Ramos (cell line): ENCODE results near the gene SPIN1.

Experiments
- in situ Hi-C: fragments of 300-500 bp; cut with MboI; formaldehyde crosslinking; loops from one replicate; pipeline ENCODE4 v1.14.3; 2022; ENCODE audit warnings: low sequenced_read_pairs; ENCODE audit not compliant: unreplicated experiment

Gene SPIN1

DNA sequence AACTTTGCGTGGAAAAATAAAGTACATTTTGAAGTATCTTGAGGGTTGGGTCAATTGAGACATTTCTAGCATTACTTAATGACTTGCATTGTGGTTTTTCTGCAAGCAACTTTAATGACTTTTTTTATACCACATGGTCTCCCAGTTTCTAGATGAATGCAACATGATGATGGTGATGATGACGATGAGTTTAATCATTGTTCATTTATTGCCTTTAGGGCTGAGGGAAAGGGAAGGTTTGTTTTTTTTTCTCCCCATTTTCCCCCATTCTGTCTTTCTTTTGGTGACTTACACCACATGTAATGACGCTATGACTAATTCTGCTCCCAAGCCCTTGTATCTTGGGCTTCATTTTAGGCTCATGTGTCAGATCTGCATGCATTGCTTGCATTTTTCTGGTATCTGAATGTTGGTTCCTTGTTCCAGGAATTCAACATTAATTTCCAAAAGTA is 89.1 kb downstream of the SPIN1 start:
- in situ Hi-C loops: no loop called here

DNA sequence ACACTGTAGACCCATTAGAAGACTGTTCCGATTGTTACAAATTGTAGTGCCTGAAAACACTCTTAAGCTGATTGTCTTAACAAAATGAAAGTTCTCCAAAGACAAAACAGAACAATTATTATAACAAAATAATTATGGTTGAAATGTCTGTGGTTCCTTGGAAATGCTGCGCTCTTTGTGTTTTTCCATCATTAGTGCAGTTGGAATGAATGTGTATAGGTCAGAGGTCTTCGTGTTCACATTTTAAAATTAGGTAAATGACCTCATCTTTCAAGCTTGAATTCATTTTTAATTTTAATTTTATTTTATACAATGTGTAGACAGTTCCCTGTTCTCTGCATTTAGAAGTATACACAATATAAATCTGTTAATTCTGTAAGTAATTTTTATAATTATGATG is 90.0 kb downstream of the SPIN1 start:
- in situ Hi-C loops: no loop called here

DNA sequence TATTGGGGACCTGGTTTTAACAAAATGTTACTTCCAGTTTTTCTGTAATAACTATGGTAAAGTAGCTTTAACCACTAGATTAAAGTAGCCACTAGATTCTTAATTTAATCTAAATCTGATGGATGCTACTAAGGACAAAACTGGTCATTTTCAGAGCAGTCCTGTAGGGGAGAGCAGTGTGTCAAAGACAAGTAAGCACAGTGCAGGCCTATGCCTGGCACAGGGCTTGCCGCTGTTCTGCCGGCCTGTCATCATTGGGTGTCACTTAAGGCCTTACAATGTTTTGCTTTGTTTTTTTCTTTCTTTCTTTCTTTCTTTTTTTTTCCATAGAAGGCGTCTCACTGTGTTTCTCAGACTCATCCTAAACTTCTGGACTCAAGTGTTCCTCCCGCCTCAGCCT is 93.7 kb downstream of the SPIN1 start:
- in situ Hi-C loops: no loop called here

DNA sequence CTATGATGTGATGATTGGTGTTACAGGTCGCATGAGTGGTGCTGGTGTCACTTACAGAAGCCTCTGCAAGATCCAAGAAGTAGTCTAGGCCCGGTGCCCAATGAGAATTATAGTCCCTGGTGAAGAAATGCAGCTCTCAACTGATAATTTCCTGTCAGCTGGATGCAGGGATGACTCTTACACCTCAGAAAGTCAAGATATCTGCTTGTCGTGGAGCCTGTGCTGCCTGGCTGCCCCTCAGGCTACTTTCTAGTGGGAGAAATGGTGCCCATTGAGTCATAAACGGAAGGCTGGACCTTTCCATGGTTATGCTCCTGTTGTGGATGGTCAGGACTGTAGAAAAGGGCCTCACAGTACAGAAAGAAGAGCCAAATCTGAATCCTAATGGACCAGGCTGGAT is 99.9 kb downstream of the SPIN1 start:
- in situ Hi-C loops: no loop called here

DNA sequence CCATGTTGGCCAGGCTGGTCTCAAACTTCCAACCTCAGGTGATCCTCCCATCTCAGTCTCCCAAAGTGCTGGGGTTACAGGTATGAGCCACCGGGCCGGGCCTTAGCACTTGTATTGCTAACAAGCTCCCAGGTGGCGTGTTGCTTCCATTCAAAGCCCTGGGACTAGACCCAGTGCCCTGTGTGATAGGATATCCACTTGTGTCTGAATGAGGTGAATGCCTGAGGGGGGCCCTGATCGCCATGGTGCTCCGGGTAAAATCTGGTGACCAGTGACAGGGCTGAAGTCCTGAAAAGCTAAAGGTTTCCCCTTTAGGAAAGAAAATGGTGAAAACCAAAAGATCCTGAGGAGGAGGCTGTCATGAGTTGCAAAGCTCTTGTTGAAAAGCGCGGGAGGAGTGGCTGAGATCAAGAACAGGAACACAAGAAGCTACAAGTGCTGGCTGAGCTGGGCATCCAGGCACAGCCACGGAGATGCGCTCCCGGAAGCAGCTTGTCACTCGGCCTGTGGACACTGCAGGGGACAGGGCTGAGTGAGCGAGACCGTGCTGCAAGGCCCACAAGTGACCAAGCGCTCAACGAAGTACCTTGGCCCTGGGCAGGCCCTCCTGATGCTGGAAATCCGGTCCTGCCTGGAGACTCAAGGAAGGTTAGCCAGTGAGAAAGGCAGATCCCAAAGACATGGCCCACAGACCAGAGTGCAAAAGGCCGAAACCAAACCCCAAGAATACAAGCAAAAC is 106.9 kb downstream of the SPIN1 start:
- in situ Hi-C loops: no loop called here

DNA sequence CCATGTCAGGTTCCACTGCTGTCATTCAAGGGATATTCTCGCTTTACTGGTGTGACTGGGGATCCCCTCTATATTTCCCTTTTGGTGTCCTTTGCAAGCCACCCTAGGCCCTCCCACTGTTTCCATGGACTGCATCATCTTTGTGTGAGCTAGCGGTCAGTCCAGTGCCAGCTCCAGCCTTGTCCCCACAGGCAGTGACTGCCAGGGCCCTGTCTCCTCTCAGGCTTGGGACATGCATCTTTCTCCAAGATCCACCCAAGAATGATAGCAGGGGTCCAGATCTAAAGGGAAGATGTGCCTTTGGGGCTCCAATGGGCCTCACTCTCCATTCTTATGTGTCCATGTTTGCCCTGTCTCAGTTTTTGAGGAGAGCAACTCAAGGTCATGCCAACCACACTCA is 109.0 kb downstream of the SPIN1 start:
- in situ Hi-C loops: no loop called here

DNA sequence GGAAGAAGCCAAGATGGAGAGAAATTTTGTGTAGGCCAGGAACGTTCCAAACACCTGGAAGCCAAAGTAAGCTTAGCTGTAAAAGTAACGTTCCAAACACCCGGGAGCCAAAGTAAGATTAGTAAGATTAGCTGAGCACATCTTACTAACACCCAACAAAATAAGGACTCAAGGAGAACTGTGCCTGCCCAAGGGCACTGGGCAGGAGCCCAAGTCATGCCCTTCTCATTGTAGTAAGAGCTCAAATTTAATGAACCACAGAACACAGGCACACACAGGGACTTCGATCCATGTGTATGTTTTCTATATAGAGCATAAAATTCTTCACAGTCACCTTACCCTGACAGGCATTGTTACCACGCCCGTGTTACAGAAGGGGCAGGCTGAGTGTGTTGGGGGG is 110.6 kb downstream of the SPIN1 start:
- in situ Hi-C loops: no loop called here

DNA sequence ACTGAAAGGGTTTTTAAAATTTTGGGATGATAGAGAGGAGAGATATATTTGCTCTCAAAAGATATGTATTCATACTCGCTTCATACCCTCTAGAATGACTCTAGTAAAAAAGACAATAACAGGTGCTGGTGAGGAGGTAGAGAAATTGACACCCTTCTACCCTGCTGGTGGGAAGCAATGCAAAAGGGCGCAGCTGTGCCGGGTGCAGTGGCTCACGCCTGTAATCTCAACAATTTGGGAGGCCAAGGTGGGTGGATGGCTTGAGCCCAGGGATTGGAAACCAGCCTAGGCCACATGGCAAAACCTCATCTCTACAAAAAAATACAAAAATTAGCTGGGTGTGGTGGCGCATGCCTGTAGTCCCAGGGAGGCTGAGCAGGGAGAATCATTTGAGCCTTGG is 112.8 kb downstream of the SPIN1 start:
- in situ Hi-C loops: no loop called here

DNA sequence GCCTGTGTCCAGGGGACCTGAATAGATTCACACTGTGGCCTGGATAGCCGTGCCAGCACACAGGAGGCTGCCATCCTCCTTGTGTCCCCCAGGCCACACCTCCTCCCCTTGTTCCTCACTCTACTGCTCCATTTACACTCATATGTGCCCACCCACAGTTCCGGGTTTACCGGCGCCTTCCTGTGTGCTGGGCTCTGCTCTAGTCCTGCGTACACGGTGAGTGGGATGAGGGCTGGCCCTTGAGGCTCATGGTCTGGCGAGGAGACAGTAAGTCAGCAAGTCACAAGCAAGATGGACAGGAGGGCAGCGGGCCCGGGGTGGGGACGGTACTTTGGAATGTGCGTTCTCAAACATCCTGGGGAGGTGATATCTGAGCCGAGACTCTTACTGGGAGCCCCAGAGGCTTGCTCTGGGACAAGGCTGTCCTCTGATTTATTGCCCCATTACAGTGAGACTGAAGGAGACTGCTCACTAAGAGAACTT is 114.3 kb downstream of the SPIN1 start:
- in situ Hi-C loops: no loop called here

DNA sequence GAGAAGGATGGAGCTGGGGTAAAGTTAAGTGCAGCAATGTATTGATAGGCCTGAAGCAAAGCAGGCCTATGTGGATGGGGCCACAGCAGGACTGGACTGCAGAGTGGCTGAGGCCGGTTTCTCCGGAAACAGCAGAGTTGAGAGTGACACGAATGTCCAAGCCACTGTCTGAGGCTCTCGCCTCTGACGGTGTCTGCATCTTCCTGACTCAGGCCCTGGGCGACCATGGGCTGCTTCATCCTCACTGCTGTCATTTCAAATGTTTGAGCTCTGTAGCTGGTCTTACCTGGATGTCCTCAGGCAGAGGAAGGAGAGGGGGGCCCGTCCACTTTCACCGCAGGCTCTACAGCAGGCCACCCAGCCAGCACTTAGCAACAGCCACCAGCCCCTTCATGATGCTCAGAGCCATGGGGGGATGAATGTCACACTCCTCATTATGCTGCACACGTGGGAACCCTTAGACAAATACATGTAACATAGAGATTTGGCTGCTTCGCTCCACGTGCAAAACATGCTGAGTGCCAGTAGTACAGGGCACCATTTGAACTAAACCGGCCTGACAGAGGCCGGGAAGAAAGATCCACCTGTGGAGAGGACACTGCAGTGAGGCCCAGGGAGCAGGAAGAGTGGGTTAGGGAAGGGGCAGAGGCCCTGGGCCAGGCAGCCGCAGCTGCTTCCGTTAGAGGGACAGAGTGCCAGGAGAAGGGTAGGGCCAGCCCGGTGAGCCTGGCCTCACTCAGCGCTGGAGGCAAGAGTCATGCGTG is 115.0 kb downstream of the SPIN1 start:
- in situ Hi-C loops: no loop called here

DNA sequence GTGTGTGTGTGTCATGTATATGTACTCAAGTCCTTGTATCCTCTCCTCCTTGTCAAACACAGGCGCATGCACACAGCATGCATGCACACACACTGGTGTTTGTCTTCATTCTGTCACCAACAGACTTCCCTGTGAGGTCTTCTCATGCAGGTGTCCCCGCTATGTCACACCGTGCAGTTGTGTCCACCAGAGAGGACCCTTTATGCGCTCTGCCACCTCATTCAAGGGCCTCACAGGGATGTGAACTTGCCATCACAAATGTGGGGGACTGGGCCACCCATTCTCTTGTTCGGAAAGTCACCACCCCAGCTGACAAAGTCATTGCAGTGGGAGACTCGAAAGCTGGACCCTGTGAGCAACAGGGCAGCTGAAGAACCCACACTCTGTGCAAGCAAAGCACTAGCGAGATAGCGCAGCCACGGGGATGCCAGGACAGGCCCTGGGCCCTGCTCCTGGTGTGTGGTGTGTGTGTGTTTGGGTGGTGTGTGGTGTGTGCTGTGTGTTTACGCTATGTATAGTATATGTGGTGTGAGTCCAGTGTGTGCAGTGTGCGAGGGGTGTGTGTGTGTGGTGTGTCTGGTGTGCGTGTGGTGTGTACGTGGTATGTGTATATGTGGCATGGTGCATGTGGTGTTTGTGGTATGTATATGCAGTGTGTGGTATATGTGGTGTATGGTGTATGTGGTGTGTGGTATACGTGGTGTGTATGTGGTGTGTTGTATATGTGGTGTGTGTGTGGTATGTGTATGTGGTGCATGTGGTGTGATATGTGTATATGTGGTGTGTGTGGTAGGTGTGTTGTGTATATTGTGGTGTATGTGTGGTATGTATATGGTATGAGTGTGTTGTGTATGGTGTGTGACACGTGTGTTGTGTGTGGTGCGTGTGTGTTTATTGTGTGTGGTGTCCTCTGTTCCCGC is 115.9 kb downstream of the SPIN1 start:
- in situ Hi-C loops: no loop called here

DNA sequence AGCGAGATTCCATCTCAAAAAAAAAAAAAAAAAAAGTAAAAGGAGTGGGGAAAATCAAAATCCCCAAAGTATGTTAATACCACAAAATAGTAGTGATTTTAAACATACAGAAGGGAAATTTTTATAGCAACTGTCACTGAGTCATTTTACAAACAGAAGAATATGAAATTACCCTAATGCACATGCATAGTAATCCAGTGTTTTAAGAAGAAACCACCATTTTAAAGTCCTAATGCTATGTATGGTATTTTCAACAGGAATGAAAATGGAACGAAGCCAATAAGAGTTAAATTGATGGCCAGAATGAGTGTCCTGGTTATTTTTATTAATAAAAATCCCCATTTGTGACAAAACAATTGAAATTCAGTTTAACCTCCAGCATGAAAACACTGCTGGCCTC is 120.1 kb downstream of the SPIN1 start:
- in situ Hi-C loops: no loop called here

DNA sequence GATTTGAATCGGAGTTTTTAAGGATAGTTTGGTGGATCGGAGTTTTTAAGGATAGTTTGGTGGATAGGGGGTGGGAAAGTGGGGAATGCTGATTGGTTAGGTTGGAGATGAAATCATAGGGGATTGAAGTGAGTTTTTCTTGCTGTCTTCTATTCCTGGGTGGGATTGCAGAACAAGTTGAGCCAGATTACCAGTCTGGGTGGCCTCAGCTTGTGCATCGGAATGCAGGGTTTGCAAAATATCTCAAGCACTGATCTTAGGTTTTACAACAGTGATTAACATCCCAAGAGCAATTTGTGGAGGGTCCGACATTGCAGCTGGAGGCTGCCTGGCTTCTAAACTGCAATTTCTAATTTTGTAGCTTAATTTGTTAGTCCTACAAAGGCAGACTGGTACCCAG is 123.7 kb downstream of the SPIN1 start:
- in situ Hi-C loops: no loop called here

DNA sequence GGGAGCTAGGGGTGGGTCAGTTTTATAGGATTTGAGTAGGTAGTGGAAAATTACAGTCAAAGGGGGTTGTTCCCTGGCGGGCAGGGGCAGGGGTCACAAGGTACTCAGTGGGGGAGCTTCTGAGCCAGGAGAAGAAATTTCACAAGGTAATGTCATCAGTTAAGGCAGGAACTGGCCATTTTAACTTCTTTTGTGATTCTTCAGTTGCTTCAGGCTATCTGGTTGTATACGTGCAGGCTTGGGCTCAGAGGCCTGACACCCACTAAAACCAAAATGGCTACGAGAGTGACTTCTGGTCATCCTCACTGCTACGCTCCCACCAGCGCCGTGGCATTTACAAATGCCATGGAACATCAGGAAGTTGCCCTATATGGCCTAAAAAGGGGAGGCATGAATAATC is 126.0 kb downstream of the SPIN1 start:
- in situ Hi-C loops: no loop called here

DNA sequence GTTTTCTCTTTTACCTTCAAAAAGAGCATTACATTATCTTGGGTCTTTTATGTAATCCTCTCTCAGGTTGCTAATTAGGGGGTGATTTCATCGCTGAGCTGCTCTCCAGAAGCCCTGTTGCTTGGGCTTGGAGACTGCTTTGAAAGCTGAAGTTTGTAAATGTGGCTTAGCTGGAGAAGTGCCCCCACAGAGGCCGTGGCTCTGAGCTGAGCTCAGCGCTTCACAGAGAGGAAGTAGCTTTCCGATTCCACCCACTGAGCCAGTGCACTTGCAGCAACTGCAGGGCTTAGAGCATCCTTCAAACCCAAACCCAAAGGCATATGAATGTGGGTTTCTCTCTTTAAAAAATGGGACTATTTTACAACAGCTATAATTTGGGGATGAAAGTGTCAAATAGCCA is 133.1 kb downstream of the SPIN1 start:
- in situ Hi-C loops: no loop called here

DNA sequence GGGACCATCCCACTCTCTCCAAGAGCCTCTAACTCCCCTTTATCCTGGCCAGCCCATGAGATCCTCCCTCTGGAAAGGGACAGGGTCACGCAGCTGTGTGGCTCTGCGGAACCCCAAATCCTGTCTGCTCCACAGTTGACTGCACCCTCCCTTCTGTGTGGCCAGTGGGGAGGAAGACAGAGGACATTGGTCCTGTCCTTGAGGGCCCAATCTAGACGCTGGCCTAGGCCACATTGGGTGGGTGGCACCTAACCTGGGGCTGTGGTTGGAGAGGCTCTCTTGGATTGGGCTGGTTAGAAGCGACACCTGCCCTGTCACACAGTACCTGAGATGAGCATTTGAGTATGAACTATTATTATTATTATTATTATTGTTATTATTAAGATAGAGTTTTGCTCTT is 134.1 kb downstream of the SPIN1 start:
- in situ Hi-C loops: no loop called here

DNA sequence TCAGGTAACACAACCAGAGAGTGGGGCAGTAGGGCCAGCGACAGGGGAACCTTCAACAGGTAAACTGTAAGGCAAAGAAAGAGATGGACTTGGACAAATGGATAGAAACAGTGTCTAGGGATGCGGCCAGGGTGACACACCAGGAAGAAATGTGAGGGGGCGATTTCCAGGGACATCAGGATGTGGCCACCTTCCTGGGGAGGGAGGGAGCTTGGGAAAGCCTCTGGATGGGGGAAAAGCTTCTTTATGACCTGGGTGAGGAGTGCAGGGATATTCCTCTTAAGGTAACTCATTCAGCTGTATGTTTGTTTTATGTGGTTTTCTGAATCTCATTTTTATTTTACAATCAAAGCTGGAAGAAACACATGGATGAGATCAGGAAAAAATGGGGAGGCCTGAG is 134.8 kb downstream of the SPIN1 start:
- in situ Hi-C loops: no loop called here

DNA sequence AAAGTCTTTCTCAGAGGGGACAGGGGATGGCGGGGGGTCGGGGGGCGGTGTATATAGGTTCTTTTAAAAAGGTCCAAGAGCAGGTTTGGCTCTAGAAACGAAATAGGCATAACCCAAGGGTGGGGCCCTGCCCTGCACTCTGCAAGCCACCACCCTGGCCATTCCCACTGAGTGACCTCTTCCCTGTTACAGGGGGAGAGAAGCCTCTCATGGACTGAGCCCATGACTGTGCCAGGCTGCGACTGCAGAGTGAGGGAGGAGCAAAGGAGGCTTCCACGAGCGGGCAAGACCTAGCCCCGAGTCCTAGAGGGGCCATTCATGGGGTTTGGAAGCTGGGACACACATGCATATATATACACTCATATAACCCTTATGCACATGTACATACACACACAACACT is 136.7 kb downstream of the SPIN1 start:
- in situ Hi-C loops: no loop called here

DNA sequence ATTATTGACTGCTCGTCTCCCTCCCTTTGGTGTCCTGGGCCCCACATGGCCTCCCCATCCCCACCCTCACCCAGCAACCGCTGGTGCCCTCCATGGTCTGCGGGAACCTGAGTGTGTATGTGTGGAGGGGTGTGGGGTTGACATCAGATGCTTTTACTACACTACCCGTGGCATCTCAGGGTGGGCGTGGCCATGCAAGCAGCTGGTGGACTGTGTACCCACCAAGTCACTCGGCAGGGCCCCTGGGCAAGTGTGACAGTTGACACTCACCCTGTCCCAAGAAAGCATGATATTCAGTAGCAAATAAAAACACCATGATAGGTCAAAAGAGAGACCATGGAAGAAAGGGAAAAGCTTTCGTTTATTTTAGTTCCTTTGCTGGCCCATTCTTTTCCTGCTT is 139.4 kb downstream of the SPIN1 start:
- in situ Hi-C loops: no loop called here
